ENCODE data around the gene CACNG4.

GRCh38 chr17:67059372-67059771 is 94.9 kb downstream of the CACNG4 start:
- TF ChIP-seq POLR2A (IDR thresholded peaks at IDR 0.05; ENCODE audit: low read depth, low read length), result no peak
- TF ChIP-seq BHLHE40 (IDR thresholded peaks at IDR 0.05; ENCODE audit: low read depth, low read length), result no peak
- no peak for TF ChIP-seq CTCF (conservative IDR thresholded peaks at IDR 0.05; ENCODE audit: low read depth, low read length)
- TF ChIP-seq FOS (IDR thresholded peaks at IDR 0.05; ENCODE audit: low read depth, low read length), result no peak
- no peak for TF ChIP-seq RFX5 (IDR thresholded peaks at IDR 0.05; ENCODE audit: low read depth, low read length)
- TF ChIP-seq SMC3 (IDR thresholded peaks at IDR 0.05; ENCODE audit: low read depth, low read length), result no peak
- TF ChIP-seq CEBPB (IDR thresholded peaks at IDR 0.05; ENCODE audit: low read depth, low read length), result no peak
- TF ChIP-seq RAD21 (IDR thresholded peaks at IDR 0.05; ENCODE audit: low read length), result no peak
- TF ChIP-seq USF2 (IDR thresholded peaks at IDR 0.05; ENCODE audit: low read depth, low read length), result no peak
- TF ChIP-seq MAFK (IDR thresholded peaks at IDR 0.05; ENCODE audit: low read depth, low read length), result no peak
- TF ChIP-seq RCOR1 (IDR thresholded peaks at IDR 0.05; ENCODE audit: insufficient replicate concordance, low read length), result no peak
- TF ChIP-seq ELK1 (IDR thresholded peaks at IDR 0.05; ENCODE audit: borderline replicate concordance, low read depth, low read length), result no peak
- TF ChIP-seq MAZ (IDR thresholded peaks at IDR 0.05; ENCODE audit: borderline replicate concordance, low read depth, low read length), result no peak
- no peak for TF ChIP-seq CHD1 (IDR thresholded peaks at IDR 0.05; ENCODE audit: low read depth, low read length)

All from IMR-90 (cell line).